ENCODE data around the gene KLK13. TPM values are rescaled to one million over a fixed set of nuclear protein-coding genes. Genes with fewer than 3 reads are reported as not detected.

KLK13 gene, protein sequence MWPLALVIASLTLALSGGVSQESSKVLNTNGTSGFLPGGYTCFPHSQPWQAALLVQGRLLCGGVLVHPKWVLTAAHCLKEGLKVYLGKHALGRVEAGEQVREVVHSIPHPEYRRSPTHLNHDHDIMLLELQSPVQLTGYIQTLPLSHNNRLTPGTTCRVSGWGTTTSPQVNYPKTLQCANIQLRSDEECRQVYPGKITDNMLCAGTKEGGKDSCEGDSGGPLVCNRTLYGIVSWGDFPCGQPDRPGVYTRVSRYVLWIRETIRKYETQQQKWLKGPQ
- not detected for total RNA-seq (2013)
- not detected for polyA plus RNA-seq
- polyA minus RNA-seq, result not detected in 2 replicates
- total RNA-seq, result 0 to 0.15 (median 0) reads per million in 11 experiments

DNA sequence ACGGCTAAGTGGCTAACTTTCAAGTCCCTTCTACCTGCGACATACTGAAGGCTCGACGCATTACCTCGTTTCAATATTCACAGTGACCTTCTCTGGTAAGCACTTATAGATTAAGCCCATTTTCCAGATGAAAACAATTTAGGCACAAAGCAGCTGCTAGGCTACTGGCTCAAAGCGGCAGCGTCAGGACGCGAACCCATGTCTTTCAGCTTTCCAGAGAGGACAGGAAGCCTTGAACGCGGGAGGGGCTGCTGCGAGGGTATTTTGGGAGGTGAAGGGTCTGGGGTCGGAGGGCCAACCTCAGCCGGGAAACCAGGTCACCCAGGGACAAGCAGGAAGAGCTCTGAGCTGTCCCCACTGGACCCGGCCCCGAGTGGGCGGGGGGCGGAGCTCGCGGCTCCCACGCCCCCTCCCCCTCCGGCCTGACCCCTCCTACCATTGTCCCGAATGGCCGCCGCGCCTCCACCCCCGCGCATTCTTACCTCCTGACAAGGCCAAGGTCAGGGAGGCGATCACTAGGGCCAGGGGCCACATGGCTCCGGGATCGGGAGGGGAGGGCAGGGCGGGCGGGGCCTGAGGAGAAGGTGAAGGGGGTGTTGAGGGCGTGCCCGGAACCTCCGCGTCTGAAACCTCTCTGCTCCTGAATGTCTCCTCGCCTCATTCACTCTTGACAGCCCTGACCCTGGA lies at the start of gene KLK13:
TSS of gene KLK13 (minus strand) at position 559 of the 687 bp plus-strand sequence. CDS start at position 534, 25 bp downstream.
- Histone ChIP-seq H3K4me3 (replicated peaks in 1 of 3; ENCODE audit: low read depth in 2 of 3, low read length in 3 of 3) (peak within 1 kb of the TSS in 1 of 3 experiments; percentile 18), H3K4me1 (ENCODE audit: control insufficient read depth in 1 of 2, insufficient read depth in 2 of 2, low read length in 2 of 2) (no peaks in the 10 kb centered on the region), H3K36me3 (replicated peaks in 1 of 2; ENCODE audit: control insufficient read depth in 1 of 2, insufficient read depth in 2 of 2, low read length in 2 of 2) (no peaks in the 10 kb centered on the region), H3K4me2 (replicated peaks; ENCODE audit: extremely low read depth, low read length, poor library complexity, severe bottlenecking) (peak within 1 kb of the TSS; percentile 12), H3K9me3 (replicated peaks in 1 of 2; ENCODE audit: control insufficient read depth in 1 of 2, insufficient read depth in 1 of 2, low read length in 2 of 2) (no peaks in the 10 kb centered on the region), H2AFZ (ENCODE audit: insufficient read depth, low read depth, low read length, poor library complexity, severe bottlenecking) (no peak within 1 kb of the TSS), H3K27ac (ENCODE audit: low read depth in 1 of 2, low read length in 2 of 2) (no peak within 1 kb of the TSS), H3K9ac (ENCODE audit: insufficient read depth, low read length, poor library complexity, severe bottlenecking) (no peak within 1 kb of the TSS), H4K20me1 (ENCODE audit: insufficient read depth, low read length) (no peaks in the 10 kb centered on the region), H3K27me3 (ENCODE audit: control insufficient read depth in 2 of 2, insufficient read depth in 2 of 2, low read length in 2 of 2) (peaks cover 23 to 47% of the 10 kb centered on the region in 2 donors), H3K79me2 (ENCODE audit: insufficient read depth, low read length) (no peaks in the 10 kb centered on the region)
- Mint-ChIP-seq H3K36me3 (no peaks in the 10 kb centered on the region), H3K9me3 (peaks cover 2 to 14% (median 5%) of the 10 kb centered on the region in 7 donors), H3K4me1 (peaks cover 2% of the 10 kb centered on the region), H3K27ac (no peak within 1 kb of the TSS), H3K4me3 (peak within 1 kb of the TSS; percentile 9 to 82), H3K27me3 (ENCODE audit: low read depth in 3 of 3) (peaks cover 43 to 57% (median 45%) of the 10 kb centered on the region in 3 donors)
- intact Hi-C loops (cut with micrococcal nuclease), result no loop called here
- TF ChIP-seq, protein P1, sequence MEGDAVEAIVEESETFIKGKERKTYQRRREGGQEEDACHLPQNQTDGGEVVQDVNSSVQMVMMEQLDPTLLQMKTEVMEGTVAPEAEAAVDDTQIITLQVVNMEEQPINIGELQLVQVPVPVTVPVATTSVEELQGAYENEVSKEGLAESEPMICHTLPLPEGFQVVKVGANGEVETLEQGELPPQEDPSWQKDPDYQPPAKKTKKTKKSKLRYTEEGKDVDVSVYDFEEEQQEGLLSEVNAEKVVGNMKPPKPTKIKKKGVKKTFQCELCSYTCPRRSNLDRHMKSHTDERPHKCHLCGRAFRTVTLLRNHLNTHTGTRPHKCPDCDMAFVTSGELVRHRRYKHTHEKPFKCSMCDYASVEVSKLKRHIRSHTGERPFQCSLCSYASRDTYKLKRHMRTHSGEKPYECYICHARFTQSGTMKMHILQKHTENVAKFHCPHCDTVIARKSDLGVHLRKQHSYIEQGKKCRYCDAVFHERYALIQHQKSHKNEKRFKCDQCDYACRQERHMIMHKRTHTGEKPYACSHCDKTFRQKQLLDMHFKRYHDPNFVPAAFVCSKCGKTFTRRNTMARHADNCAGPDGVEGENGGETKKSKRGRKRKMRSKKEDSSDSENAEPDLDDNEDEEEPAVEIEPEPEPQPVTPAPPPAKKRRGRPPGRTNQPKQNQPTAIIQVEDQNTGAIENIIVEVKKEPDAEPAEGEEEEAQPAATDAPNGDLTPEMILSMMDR (IDR thresholded peaks at IDR 0.05), result no peak
- WGBS (ENCODE audit: insufficient coverage), result 26% methylated on average over 13 of the region's 38 CpGs
- DNase-seq, result no peak

DNA sequence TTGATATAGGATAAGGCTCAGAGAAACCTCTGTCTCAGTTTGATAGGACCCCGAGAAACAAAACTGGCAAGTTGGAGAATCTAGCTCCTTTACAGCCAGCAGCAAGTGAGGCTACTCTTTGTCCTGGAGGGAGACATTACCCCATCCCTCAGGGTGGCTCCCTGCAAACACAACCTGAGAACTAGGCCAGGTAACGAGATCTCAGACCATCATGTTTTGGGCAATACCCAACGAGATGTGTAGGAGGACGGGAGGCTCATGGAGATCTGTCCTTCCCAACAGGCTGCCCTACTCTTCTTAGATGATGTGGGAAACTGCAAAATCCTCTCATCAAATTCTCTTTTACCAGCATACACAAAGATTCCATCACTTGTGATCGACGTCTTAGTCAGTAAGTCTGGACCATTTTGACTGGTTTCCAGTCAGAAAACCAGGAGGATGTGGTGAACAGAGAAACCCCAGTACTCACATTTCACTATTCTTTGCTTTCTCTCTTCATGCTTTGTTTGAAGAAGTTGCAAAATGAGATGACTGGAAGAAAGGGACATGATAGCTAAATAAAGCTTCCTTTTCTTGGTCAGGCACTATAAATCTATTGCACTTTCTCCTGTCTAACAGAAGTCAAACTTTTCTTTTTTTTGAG lies 49.3 kb upstream of the KLK13 start:
- peak overlapping the region; percentile 46 for H3K4me2 ChIP-seq (replicated peaks; ENCODE audit: extremely low read depth, low read length, poor library complexity, severe bottlenecking)
- no peaks in the 10 kb centered on the region for H3K36me3 ChIP-seq (replicated peaks in 1 of 2; ENCODE audit: control insufficient read depth in 1 of 2, insufficient read depth in 2 of 2, low read length in 2 of 2)
- peaks cover 0 to 1% of the 10 kb centered on the region in 2 donors for H3K36me3 Mint-ChIP-seq
- H3K27me3 Mint-ChIP-seq (ENCODE audit: low read depth in 3 of 3), result peaks cover 2 to 5% (median 4%) of the 10 kb centered on the region in 3 donors
- H3K4me1 ChIP-seq (ENCODE audit: control insufficient read depth in 1 of 2, insufficient read depth in 2 of 2, low read length in 2 of 2), result peaks cover 41 to 48% of the 10 kb centered on the region in 2 donors
- peak overlapping the region in 1 of 2 donors; percentile 4 for H3K4me3 Mint-ChIP-seq
- no peaks in the 10 kb centered on the region for H3K27me3 ChIP-seq (ENCODE audit: control insufficient read depth in 2 of 2, insufficient read depth in 2 of 2, low read length in 2 of 2)
- DNase-seq, result peak; percentile 47 to 59 (median 47)
- intact Hi-C loops (cut with micrococcal nuclease), result loop anchor here in 1 of 2 donors (5.0 kb wide), 1 partner anchor 33 kb away; no protein-coding TSS in a partner anchor
- peak overlapping the region; percentile 73 to 92 (median 86) for H3K27ac Mint-ChIP-seq
- H4K20me1 ChIP-seq (ENCODE audit: insufficient read depth, low read length), result no peaks in the 10 kb centered on the region
- TF ChIP-seq, protein P1 (IDR thresholded peaks at IDR 0.05), result no peak
- peak overlapping the region; percentile 57 to 72 for H3K27ac ChIP-seq (ENCODE audit: low read depth in 1 of 2, low read length in 2 of 2)
- 33% methylated on average over 3 of the region's 6 CpGs for WGBS (ENCODE audit: insufficient coverage)
- no peaks in the 10 kb centered on the region for H3K9me3 ChIP-seq (replicated peaks in 1 of 2; ENCODE audit: control insufficient read depth in 1 of 2, insufficient read depth in 1 of 2, low read length in 2 of 2)
- H3K4me3 ChIP-seq (replicated peaks in 1 of 3; ENCODE audit: low read depth in 2 of 3, low read length in 3 of 3), result peak overlapping the region in 1 of 3 experiments; percentile 33
- peaks cover 0 to 2% (median 0%) of the 10 kb centered on the region in 7 donors for H3K9me3 Mint-ChIP-seq
- peaks cover 36% of the 10 kb centered on the region for H3K4me1 Mint-ChIP-seq
- H2AFZ ChIP-seq (ENCODE audit: insufficient read depth, low read depth, low read length, poor library complexity, severe bottlenecking), result no peak overlapping the region
- H3K79me2 ChIP-seq (ENCODE audit: insufficient read depth, low read length), result no peaks in the 10 kb centered on the region
- no peak overlapping the region for H3K9ac ChIP-seq (ENCODE audit: insufficient read depth, low read length, poor library complexity, severe bottlenecking)
